Glutamatergic neuron (in vitro differentiated cells): ENCODE results near the gene SPATA16. TPM values are rescaled to one million over a fixed set of nuclear protein-coding genes. Genes with fewer than 3 reads are reported as not detected.

Source experiments
- DNase-seq: peaks from one replicate; pipeline ENCODE4 v3.0.0; 2022
- H3K27ac Mint-ChIP-seq: one replicate; pipeline ENCODE4 v1.8.0; 2020; ENCODE audit warnings: mild to moderate bottlenecking, mixed read lengths, inconsistent platforms; ENCODE audit not compliant: unreplicated experiment
- H3K27me3 Mint-ChIP-seq: one replicate; pipeline ENCODE4 v1.8.0; 2020; ENCODE audit warnings: mild to moderate bottlenecking, moderate library complexity, mixed read lengths, inconsistent platforms; ENCODE audit not compliant: unreplicated experiment
- H3K36me3 Mint-ChIP-seq: one replicate; pipeline ENCODE4 v1.8.0; 2020; ENCODE audit warnings: mild to moderate bottlenecking, mixed read lengths, inconsistent platforms; ENCODE audit not compliant: unreplicated experiment
- H3K4me1 Mint-ChIP-seq: one replicate; pipeline ENCODE4 v1.8.0; 2020; ENCODE audit warnings: mild to moderate bottlenecking, low read depth, mixed read lengths, inconsistent platforms; ENCODE audit not compliant: unreplicated experiment
- H3K4me3 Mint-ChIP-seq: one replicate; pipeline ENCODE4 v1.8.0; 2020; ENCODE audit warnings: mild to moderate bottlenecking, mixed read lengths, inconsistent platforms; ENCODE audit not compliant: unreplicated experiment
- H3K9me3 Mint-ChIP-seq: one replicate; pipeline ENCODE4 v1.8.0; 2020; ENCODE audit warnings: mild to moderate bottlenecking, moderate library complexity, mixed read lengths, inconsistent platforms; ENCODE audit not compliant: unreplicated experiment
- total RNA-seq: library from RNA; stranded (reverse); fragmentation: NEBNext Ultra II Directional; extraction: Animal tissue kit (Norgen Biotek cat#: 25700); gene quantifications from one replicate; pipeline ENCODE4 v1.2.1, GENCODE V29; 2021; ENCODE audit not compliant: unreplicated experiment
- TF ChIP-seq, protein P1 (sequence below): fragments of 200-600 bp; sonication (generic); IDR thresholded peaks from one replicate; pipeline ENCODE4 v1.5.0; 2021; ENCODE audit not compliant: partially characterized antibody, unreplicated experiment

SPATA16 gene
- total RNA-seq, 1 donor from 2014 or later = not detected

DNA sequence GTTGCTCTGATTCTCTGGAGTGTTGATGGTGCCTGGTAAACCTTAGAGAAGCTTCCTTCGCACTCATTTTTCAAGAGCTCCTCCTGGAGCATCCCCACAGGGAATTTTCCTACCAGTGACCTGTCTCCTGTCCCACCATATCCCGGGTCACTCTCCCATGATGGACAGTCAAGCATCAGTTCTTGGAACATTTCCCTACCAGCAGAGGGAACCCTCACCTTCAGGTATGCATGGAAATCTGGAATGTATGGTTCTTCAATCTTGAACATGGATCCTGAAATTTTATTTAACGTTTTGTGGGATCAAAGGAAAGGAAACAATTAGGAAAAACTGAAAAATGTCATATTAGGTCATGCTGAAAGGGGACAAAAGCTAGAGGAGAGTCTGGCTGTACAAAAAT, 153.8 kb downstream of the SPATA16 start:
- H3K9me3 Mint-ChIP-seq = no peaks in the 10 kb centered on the region
- H3K27me3 Mint-ChIP-seq = peaks cover 1% of the 10 kb centered on the region
- no peak overlapping the region for H3K4me3 Mint-ChIP-seq
- no peaks in the 10 kb centered on the region for H3K36me3 Mint-ChIP-seq
- H3K4me1 Mint-ChIP-seq = no peaks in the 10 kb centered on the region
- DNase-seq = no peak
- H3K27ac Mint-ChIP-seq = no peak overlapping the region
- TF ChIP-seq, protein P1, sequence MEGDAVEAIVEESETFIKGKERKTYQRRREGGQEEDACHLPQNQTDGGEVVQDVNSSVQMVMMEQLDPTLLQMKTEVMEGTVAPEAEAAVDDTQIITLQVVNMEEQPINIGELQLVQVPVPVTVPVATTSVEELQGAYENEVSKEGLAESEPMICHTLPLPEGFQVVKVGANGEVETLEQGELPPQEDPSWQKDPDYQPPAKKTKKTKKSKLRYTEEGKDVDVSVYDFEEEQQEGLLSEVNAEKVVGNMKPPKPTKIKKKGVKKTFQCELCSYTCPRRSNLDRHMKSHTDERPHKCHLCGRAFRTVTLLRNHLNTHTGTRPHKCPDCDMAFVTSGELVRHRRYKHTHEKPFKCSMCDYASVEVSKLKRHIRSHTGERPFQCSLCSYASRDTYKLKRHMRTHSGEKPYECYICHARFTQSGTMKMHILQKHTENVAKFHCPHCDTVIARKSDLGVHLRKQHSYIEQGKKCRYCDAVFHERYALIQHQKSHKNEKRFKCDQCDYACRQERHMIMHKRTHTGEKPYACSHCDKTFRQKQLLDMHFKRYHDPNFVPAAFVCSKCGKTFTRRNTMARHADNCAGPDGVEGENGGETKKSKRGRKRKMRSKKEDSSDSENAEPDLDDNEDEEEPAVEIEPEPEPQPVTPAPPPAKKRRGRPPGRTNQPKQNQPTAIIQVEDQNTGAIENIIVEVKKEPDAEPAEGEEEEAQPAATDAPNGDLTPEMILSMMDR = no peak

- Mint-ChIP-seq H3K36me3 (no peaks in the 10 kb centered on the region), H3K27ac (no peak overlapping the region), H3K9me3 (no peaks in the 10 kb centered on the region), H3K27me3 (peaks cover 1% of the 10 kb centered on the region), H3K4me3 (no peak overlapping the region), H3K4me1 (no peaks in the 10 kb centered on the region)
- TF ChIP-seq, protein P1 = no peak
- DNase-seq = no peak
Measured at GRCh38 chr3:172984914-172985313, 156.1 kb downstream of the SPATA16 start.

DNA sequence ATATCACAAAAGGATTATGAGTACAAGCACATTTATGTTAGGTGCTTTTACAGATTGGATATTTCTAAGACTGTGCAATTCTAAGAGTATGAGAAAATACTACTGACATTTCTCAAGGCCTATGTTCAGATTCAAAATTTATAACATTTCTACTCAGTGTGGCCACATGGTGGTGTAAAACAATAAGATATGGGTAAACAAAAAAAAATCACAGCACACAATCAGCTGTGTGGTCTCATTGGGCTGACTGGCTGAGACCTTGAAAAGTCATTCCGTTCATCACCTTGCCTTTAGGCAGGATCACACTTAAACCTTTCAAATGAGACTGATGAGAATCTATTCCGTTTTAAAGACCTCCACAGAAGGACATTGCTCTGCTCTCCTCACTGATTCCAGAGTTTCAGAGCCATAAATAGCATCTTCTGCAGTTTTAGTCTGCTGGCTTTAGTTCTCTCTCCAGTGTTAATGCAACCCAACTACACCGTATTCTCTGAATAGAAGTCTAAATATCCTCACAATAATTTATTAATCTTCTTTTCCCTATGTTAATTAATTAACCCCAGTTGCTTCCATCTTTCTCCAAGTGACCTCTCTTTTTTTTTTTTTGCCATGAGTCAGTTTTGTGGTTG, 158.2 kb downstream of the SPATA16 start:
- H3K4me3 Mint-ChIP-seq = no peak overlapping the region
- TF ChIP-seq, protein P1 = no peak
- H3K36me3 Mint-ChIP-seq = no peaks in the 10 kb centered on the region
- H3K27ac Mint-ChIP-seq = no peak overlapping the region
- H3K4me1 Mint-ChIP-seq = no peaks in the 10 kb centered on the region
- no peak for DNase-seq
- no peaks in the 10 kb centered on the region for H3K9me3 Mint-ChIP-seq
- peaks cover 1% of the 10 kb centered on the region for H3K27me3 Mint-ChIP-seq

DNA sequence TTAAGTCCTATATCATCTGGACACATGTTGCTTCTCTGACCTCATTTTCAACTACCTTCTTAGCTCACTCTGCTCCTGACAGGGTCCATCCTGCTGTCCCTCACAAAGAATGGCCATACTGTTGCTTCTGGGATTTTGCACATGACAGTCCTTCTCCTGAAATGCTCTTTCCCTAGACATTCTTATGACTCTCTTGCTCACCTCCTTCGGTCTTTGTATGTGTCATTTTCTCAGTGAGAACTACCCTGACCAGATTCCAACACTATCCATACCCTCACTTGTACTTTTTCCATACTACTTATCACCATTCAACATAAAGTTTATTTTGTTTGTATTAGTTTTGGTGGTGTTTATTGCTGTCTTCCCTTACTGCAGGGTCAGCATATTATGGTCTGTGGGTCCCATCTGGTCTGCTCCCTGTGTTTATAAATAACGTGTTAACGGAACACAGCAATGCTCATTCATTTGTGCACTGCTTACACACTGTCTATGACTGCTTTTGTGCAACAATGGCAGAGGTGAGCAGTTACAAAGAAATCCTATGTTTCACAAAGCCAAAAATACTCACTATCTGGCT, 159.5 kb downstream of the SPATA16 start:
- no peak for DNase-seq
- Mint-ChIP-seq H3K27ac (no peak overlapping the region), H3K36me3 (no peaks in the 10 kb centered on the region), H3K9me3 (no peaks in the 10 kb centered on the region), H3K27me3 (peaks cover 1% of the 10 kb centered on the region), H3K4me3 (no peak overlapping the region), H3K4me1 (no peaks in the 10 kb centered on the region)
- TF ChIP-seq, protein P1 = no peak

- TF ChIP-seq, protein P1 = no peak
Measured at GRCh38 chr3:172980849-172981248, 160.2 kb downstream of the SPATA16 start.

More at GRCh38 chr3:172980849-172981248, 160.2 kb downstream of the SPATA16 start:
- H3K36me3 Mint-ChIP-seq = no peaks in the 10 kb centered on the region
- no peak for DNase-seq
- H3K4me3 Mint-ChIP-seq = no peak overlapping the region
- peaks cover 1% of the 10 kb centered on the region for H3K27me3 Mint-ChIP-seq
- no peaks in the 10 kb centered on the region for H3K9me3 Mint-ChIP-seq
- H3K4me1 Mint-ChIP-seq = no peaks in the 10 kb centered on the region
- H3K27ac Mint-ChIP-seq = no peak overlapping the region
